Measurements from ENCODE around the gene SAMD8. TPM values are rescaled to one million over a fixed set of nuclear protein-coding genes. Genes with fewer than 3 reads are reported as not detected.

The SAMD8 gene
- total and polyA plus RNA-seq, 12 donors = 5.7 to 48.7 (median 29.1) TPM

DNA sequence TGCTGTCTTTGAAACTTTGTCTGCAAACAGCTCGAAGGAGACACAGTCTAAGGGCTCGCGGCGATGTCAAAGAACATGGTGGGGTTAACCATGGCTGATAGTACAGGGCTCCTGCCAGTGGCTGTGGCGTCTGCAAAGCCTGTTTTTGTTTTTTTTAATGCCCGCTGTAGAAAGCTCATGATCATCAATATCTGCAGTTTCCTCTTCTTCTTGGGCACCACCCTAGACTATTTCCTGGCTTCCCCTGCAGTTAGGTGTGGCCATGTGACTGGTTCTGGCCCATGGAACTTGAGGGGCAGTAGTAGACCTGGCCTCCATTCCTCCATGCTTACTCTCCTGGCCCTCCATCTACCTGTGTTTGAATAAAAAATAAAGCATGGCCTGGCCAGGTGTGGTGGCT lies 21.8 kb upstream of the SAMD8 start:
- no peaks in the 10 kb centered on the region for H3K9me3 ChIP-seq (replicated peaks in 1 of 3)
- 82 to 90% (median 86%) methylated on average over 6 of the region's 6 CpGs for WGBS, 4 donors
- no peaks in the 10 kb centered on the region for H3K27me3 ChIP-seq
- H3K27ac ChIP-seq = no peak overlapping the region
- H3K4me3 ChIP-seq = no peak overlapping the region
- intact Hi-C loops (cut with DNase I) = no loop called here
- no peaks in the 10 kb centered on the region for H3K4me1 ChIP-seq (replicated peaks in 1 of 2)
- no peak for TF ChIP-seq POLR2A (IDR thresholded peaks at IDR 0.05)
- TF ChIP-seq, protein P1, sequence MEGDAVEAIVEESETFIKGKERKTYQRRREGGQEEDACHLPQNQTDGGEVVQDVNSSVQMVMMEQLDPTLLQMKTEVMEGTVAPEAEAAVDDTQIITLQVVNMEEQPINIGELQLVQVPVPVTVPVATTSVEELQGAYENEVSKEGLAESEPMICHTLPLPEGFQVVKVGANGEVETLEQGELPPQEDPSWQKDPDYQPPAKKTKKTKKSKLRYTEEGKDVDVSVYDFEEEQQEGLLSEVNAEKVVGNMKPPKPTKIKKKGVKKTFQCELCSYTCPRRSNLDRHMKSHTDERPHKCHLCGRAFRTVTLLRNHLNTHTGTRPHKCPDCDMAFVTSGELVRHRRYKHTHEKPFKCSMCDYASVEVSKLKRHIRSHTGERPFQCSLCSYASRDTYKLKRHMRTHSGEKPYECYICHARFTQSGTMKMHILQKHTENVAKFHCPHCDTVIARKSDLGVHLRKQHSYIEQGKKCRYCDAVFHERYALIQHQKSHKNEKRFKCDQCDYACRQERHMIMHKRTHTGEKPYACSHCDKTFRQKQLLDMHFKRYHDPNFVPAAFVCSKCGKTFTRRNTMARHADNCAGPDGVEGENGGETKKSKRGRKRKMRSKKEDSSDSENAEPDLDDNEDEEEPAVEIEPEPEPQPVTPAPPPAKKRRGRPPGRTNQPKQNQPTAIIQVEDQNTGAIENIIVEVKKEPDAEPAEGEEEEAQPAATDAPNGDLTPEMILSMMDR (IDR thresholded peaks at IDR 0.05) = no peak
- no peak for DNase-seq
- H3K36me3 ChIP-seq (replicated peaks in 1 of 2) = no peaks in the 10 kb centered on the region

DNA sequence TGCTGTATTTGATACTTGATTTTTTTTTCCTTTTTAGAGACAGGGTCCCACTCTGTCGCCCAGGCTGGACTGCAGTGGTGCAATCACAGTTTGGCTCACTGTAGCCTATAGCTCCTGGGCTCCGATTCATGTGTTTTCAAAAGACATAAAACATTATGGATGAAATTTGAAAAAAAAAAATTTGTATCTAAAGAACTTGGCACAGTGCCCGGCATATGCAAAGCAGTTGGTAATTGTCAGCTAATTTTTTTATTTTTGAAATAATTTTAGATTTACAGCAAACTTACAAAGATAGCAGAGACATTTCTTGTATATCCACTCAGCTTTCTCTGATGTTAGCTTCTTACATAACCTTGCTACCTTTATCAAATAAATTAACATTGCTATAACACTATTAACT lies 20.3 kb upstream of the SAMD8 start:
- H3K27me3 ChIP-seq = no peaks in the 10 kb centered on the region
- intact Hi-C loops (cut with DNase I) = no loop called here
- WGBS, 4 donors = 78 to 90% (median 83%) methylated on average over 3 of the region's 3 CpGs

DNA sequence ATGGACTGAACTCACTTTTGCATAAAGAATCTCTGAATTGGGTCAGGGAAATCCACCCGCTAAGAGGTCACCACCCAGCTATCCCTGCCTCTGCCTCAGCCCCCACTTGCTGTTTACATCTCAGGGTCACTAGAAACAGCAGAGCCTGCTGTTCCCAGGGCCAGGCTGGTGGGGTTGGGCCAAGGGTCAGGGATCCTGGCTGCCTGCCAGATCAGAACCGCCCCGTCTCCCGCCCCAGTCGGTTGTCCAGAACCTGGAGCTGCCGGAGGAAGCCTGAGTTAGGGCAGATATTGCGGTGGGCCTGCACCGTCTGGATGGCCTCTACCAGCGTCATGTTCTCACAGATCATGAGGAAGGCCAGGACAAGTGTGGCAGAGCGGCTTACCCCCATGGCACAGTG lies 17.0 kb upstream of the SAMD8 start:
- WGBS, 4 donors = 84 to 94% (median 89%) methylated on average over 8 to 10 of the region's 10 CpGs
- no peak for TF ChIP-seq POLR2A (IDR thresholded peaks at IDR 0.05)
- TF ChIP-seq, protein P1 (IDR thresholded peaks at IDR 0.05) = no peak
- Histone ChIP-seq H3K27me3 (no peaks in the 10 kb centered on the region), H3K27ac (no peak overlapping the region), H3K4me3 (no peak overlapping the region), H3K36me3 (replicated peaks in 1 of 2) (no peaks in the 10 kb centered on the region), H3K4me1 (replicated peaks in 1 of 2) (no peaks in the 10 kb centered on the region), H3K9me3 (replicated peaks in 1 of 3) (no peaks in the 10 kb centered on the region)
- DNase-seq = no peak
- intact Hi-C loops (cut with DNase I) = no loop called here

More for the DNA sequence above, 20.3 kb upstream of the SAMD8 start:
- H3K9me3 ChIP-seq (replicated peaks in 1 of 3) = no peaks in the 10 kb centered on the region
- H3K36me3 ChIP-seq (replicated peaks in 1 of 2) = no peaks in the 10 kb centered on the region
- no peak overlapping the region for H3K27ac ChIP-seq
- no peak overlapping the region for H3K4me3 ChIP-seq
- no peak for DNase-seq
- no peak for TF ChIP-seq POLR2A (IDR thresholded peaks at IDR 0.05)
- TF ChIP-seq, protein P1 (IDR thresholded peaks at IDR 0.05) = no peak
- H3K4me1 ChIP-seq (replicated peaks in 1 of 2) = no peaks in the 10 kb centered on the region

DNA sequence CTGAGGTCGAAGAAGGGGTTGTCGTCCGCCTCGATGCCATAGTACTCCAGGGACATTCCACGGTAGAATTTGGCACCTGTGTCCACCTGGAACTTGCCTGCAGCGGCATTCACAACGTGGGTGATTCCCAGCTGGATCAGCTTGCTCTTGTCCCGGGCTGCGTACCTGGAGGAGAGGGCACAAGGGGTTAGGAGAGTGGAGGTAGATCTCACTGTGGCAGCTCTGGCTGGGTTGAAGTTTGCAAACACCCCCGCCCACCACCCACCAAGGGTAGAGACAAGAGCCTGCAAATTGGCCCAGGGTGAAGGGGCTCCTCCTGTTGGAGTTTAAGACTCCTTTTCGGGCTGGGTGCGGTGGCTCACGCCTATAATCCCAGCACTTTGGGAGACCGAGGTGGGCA lies 15.8 kb upstream of the SAMD8 start:
- Histone ChIP-seq H3K27me3 (no peaks in the 10 kb centered on the region), H3K4me3 (no peak overlapping the region), H3K36me3 (replicated peaks in 1 of 2) (no peaks in the 10 kb centered on the region), H3K4me1 (replicated peaks in 1 of 2) (no peaks in the 10 kb centered on the region), H3K27ac (no peak overlapping the region), H3K9me3 (replicated peaks in 1 of 3) (no peaks in the 10 kb centered on the region)
- DNase-seq = no peak
- no peak for TF ChIP-seq POLR2A (IDR thresholded peaks at IDR 0.05)
- TF ChIP-seq, protein P1 (IDR thresholded peaks at IDR 0.05) = no peak
- intact Hi-C loops (cut with DNase I) = loop anchor here in 1 of 2 donors (5.0 kb wide), 1 partner anchor 833 kb away; no protein-coding TSS in a partner anchor
- WGBS, 4 donors = 82 to 90% (median 87%) methylated on average over 11 to 14 of the region's 14 CpGs
